ENCODE measurements around the gene CHRNB2.

DNA sequence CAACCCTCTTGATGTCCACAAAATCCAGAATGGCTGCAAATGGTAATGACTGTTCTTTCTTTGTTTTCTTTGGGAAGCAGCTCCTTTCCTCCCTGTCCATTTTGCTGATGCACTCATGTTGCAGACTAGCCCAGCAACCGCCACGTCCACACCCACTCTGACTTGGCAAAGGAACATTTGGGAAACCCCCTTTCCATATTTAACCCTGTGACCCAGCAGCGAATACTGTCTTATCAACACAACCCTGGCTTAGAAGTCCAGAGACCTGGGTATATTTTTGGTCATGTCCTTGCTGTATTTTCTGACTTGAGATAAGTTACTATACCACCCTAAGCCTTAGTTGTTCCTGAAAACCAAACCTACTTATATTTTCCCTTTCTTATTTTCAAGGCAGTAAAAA lies 47.2 kb upstream of the CHRNB2 start:
- TF ChIP-seq EZH2 (IDR thresholded peaks at IDR 0.05; ENCODE audit: borderline replicate concordance, low read depth, low read length, poor library complexity, severe bottlenecking) = no peak
- TF ChIP-seq, protein P1, sequence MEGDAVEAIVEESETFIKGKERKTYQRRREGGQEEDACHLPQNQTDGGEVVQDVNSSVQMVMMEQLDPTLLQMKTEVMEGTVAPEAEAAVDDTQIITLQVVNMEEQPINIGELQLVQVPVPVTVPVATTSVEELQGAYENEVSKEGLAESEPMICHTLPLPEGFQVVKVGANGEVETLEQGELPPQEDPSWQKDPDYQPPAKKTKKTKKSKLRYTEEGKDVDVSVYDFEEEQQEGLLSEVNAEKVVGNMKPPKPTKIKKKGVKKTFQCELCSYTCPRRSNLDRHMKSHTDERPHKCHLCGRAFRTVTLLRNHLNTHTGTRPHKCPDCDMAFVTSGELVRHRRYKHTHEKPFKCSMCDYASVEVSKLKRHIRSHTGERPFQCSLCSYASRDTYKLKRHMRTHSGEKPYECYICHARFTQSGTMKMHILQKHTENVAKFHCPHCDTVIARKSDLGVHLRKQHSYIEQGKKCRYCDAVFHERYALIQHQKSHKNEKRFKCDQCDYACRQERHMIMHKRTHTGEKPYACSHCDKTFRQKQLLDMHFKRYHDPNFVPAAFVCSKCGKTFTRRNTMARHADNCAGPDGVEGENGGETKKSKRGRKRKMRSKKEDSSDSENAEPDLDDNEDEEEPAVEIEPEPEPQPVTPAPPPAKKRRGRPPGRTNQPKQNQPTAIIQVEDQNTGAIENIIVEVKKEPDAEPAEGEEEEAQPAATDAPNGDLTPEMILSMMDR (conservative IDR thresholded peaks at IDR 0.05; ENCODE audit: low read depth, low read length) = no peak

Data from A673 (cell line).